ENCODE data around the gene VWA2. TPM values are rescaled to one million over a fixed set of nuclear protein-coding genes. Genes with fewer than 3 reads are reported as not detected.

The VWA2 gene
- total and polyA plus RNA-seq, 2 of the 4 experiments (the other 2 are of a cell fraction): not detected

DNA sequence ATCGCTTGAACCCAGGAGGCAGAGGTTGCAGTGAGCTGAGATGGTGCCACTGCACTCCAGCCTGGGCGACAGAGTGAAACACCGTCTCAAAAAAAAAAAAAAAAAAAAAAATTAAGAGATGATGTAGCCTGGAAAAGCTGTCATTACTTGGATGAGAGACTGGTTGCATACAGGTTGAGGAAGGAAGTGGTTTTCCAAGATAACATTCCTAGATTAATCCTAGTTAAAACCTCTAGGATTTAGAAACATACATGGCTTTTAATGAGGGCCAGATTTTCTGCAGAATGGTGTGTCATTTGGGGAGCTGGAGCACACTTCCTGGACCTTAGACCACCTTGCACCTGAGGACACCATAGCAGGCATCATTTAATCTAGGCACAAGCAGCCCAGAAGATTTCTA lies 17.8 kb downstream of the VWA2 start:
- Histone ChIP-seq H4K5ac (ENCODE audit: low read depth, low read length) (no peak overlapping the region), H2BK120ac (ENCODE audit: low read depth, low read length) (no peak overlapping the region), H2AK5ac (ENCODE audit: low read depth, low read length) (no peak overlapping the region), H2BK15ac (ENCODE audit: low read depth, low read length) (no peak overlapping the region), H2BK20ac (ENCODE audit: low read depth, low read length) (no peak overlapping the region), H4K20me1 (ENCODE audit: insufficient read depth, low read length) (no peaks in the 10 kb centered on the region), H3K4me2 (ENCODE audit: low read depth, low read length) (no peak overlapping the region), H3K79me1 (ENCODE audit: low read depth in 1 of 2, low read length in 2 of 2) (no peaks in the 10 kb centered on the region), H3K56ac (ENCODE audit: extremely low read depth, insufficient read depth, low read length) (no peak overlapping the region), H2BK5ac (ENCODE audit: low read depth, low read length, poor library complexity, severe bottlenecking) (no peak overlapping the region), H3K9ac (ENCODE audit: low read depth, low read length) (no peak overlapping the region), H3K27me3 (ENCODE audit: control insufficient read depth, insufficient read depth, low read length) (peaks cover 10% of the 10 kb centered on the region), H3K4ac (ENCODE audit: low read depth, low read length) (no peak overlapping the region), H3K4me3 (ENCODE audit: insufficient read depth, low read depth, low read length) (no peak overlapping the region), H3K36me3 (ENCODE audit: control insufficient read depth, insufficient read depth, low read length) (no peaks in the 10 kb centered on the region), H3K9me1 (ENCODE audit: insufficient read depth, low read length) (no peaks in the 10 kb centered on the region), H3K14ac (replicated peaks; ENCODE audit: low read depth, low read length) (no peak overlapping the region), H3K23ac (ENCODE audit: low read depth, low read length) (no peak overlapping the region), H2AK9ac (replicated peaks; ENCODE audit: low read depth, low read length, poor library complexity) (no peak overlapping the region), H2AFZ (replicated peaks; ENCODE audit: low read length, poor library complexity) (no peak overlapping the region), H3K9me3 (ENCODE audit: control insufficient read depth, insufficient read depth, low read length) (no peaks in the 10 kb centered on the region), H4K91ac (ENCODE audit: insufficient read depth, low read depth, low read length) (no peak overlapping the region), H3K27ac (ENCODE audit: insufficient read depth, low read length) (no peak overlapping the region), H3K4me1 (ENCODE audit: control insufficient read depth, insufficient read depth, low read length) (no peaks in the 10 kb centered on the region), H4K8ac (ENCODE audit: low read depth in 2 of 2, low read length in 2 of 2) (no peak overlapping the region), H3K18ac (ENCODE audit: low read depth, low read length) (no peak overlapping the region)
- TF ChIP-seq SMC3 (IDR thresholded peaks at IDR 0.05; ENCODE audit: low read depth, low read length) (no peak), FOS (IDR thresholded peaks at IDR 0.05; ENCODE audit: low read depth, low read length) (no peak), USF2 (IDR thresholded peaks at IDR 0.05; ENCODE audit: low read depth, low read length) (no peak), RCOR1 (IDR thresholded peaks at IDR 0.05; ENCODE audit: insufficient replicate concordance, low read length) (no peak), RFX5 (IDR thresholded peaks at IDR 0.05; ENCODE audit: low read depth, low read length) (no peak), CHD1 (IDR thresholded peaks at IDR 0.05; ENCODE audit: low read depth, low read length) (no peak), BHLHE40 (IDR thresholded peaks at IDR 0.05; ENCODE audit: low read depth, low read length) (no peak), CTCF (conservative IDR thresholded peaks at IDR 0.05; ENCODE audit: low read depth, low read length) (no peak), CEBPB (IDR thresholded peaks at IDR 0.05; ENCODE audit: low read depth, low read length) (no peak), MAFK (IDR thresholded peaks at IDR 0.05; ENCODE audit: low read depth, low read length) (no peak), MAZ (IDR thresholded peaks at IDR 0.05; ENCODE audit: borderline replicate concordance, low read depth, low read length) (no peak), MXI1 (IDR thresholded peaks at IDR 0.05; ENCODE audit: borderline replicate concordance, low read depth, low read length) (no peak), POLR2A (IDR thresholded peaks at IDR 0.05; ENCODE audit: low read depth, low read length) (no peak), NFE2L2 (IDR thresholded peaks at IDR 0.05; ENCODE audit: low read depth, low read length) (no peak), RAD21 (IDR thresholded peaks at IDR 0.05; ENCODE audit: low read length) (no peak)
- TF ChIP-seq, protein P1, sequence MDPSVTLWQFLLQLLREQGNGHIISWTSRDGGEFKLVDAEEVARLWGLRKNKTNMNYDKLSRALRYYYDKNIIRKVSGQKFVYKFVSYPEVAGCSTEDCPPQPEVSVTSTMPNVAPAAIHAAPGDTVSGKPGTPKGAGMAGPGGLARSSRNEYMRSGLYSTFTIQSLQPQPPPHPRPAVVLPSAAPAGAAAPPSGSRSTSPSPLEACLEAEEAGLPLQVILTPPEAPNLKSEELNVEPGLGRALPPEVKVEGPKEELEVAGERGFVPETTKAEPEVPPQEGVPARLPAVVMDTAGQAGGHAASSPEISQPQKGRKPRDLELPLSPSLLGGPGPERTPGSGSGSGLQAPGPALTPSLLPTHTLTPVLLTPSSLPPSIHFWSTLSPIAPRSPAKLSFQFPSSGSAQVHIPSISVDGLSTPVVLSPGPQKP (IDR thresholded peaks at IDR 0.05; ENCODE audit: borderline replicate concordance, low read depth, low read length): no peak
- ATAC-seq (ENCODE audit: low read depth): no peak
- no peak for DNase-seq
- intact Hi-C loops (cut with micrococcal nuclease) (no loop called here), dilution Hi-C loops (cut with HindIII; ENCODE audit: low sequenced_read_pairs, unreplicated experiment) (no loop called here), in situ Hi-C loops (cut with MboI; ENCODE audit: low sequenced_read_pairs) (no loop called here)
- BruUV-seq (replicated peaks): no TSS peak
- CTCF ChIA-PET: no interaction called here
- 90% methylated on average over 2 of the region's 3 CpGs; no CpG with 5 or more reads in 1 of the 2 experiments for WGBS, 2 experiments (ENCODE audit: extremely low coverage in 2 of 2, insufficient read length in 1 of 2)
- POLR2A ChIA-PET (ENCODE audit: unreplicated experiment): no interaction called here
